ENCODE data around the gene TEX53.

DNA sequence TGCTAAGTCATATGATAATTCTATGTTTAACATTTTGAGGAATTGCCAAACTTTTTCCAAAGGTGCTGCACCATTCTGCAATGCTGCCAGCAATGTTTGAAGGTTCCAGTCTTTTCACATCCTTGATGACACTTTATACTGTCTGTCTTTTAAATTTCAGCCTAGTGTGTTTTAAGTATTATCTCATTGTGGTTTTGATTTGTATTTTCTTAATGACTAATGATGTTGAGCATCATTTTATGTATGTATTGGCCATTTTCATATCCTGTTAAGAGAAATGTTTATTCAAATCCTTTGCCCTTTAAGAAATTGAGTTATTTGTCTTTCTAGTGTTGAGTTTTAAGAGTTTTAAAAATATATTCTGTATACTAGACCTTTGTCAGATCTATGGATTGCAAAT, 29.4 kb upstream of the TEX53 start:
- TF ChIP-seq, protein P1, sequence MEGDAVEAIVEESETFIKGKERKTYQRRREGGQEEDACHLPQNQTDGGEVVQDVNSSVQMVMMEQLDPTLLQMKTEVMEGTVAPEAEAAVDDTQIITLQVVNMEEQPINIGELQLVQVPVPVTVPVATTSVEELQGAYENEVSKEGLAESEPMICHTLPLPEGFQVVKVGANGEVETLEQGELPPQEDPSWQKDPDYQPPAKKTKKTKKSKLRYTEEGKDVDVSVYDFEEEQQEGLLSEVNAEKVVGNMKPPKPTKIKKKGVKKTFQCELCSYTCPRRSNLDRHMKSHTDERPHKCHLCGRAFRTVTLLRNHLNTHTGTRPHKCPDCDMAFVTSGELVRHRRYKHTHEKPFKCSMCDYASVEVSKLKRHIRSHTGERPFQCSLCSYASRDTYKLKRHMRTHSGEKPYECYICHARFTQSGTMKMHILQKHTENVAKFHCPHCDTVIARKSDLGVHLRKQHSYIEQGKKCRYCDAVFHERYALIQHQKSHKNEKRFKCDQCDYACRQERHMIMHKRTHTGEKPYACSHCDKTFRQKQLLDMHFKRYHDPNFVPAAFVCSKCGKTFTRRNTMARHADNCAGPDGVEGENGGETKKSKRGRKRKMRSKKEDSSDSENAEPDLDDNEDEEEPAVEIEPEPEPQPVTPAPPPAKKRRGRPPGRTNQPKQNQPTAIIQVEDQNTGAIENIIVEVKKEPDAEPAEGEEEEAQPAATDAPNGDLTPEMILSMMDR (IDR thresholded peaks at IDR 0.05): no peak
- TF ChIP-seq POLR2A (IDR thresholded peaks at IDR 0.05): no peak

All from right lobe of liver (tissue), 4 donors.